HepG2 (cell line): ENCODE results near the gene SPOCD1. TPM values are rescaled to one million over a fixed set of nuclear protein-coding genes. Genes with fewer than 3 reads are reported as not detected.

Experiments used
- AHDC1 ChIP-seq: sonication (generic); formaldehyde crosslinking; IDR thresholded peaks from 2 replicates; pipeline ENCODE4 v1.5.1; 2020; ENCODE audit warnings: mild to moderate bottlenecking, missing genetic modification reagents, borderline replicate concordance
- DZIP1 ChIP-seq: sonication (generic); formaldehyde crosslinking; IDR thresholded peaks from 2 replicates; pipeline ENCODE4 v1.5.0; 2020; ENCODE audit warnings: mild to moderate bottlenecking, missing genetic modification reagents
- GATAD2A ChIP-seq: IDR thresholded peaks from 2 replicates; pipeline ENCODE4 v1.6.1; 2016
- HNRNPK ChIP-seq: fragments of 200-400 bp; formaldehyde crosslinking; IDR thresholded peaks from 2 replicates; pipeline ENCODE4 v1.6.1; 2018; ENCODE audit warnings: low read length, low read depth, moderate library complexity, mild to moderate bottlenecking; ENCODE audit not compliant: poor library complexity, severe bottlenecking
- KAT2B ChIP-seq: fragments of 150-350 bp; IDR thresholded peaks from 2 replicates; pipeline ENCODE4 v1.6.1; 2014; ENCODE audit warnings: low read depth, low read length, borderline replicate concordance
- NR2F1 ChIP-seq, 2 experiments: fragments of 450-650 bp in 1 of 2; formaldehyde crosslinking in 1 of 2; IDR thresholded peaks; 2 replicates each; pipeline versions ENCODE4 v1.5.0 to v1.6.1; 2016 to 2020; ENCODE audit warnings: mild to moderate bottlenecking in 1 of 2, missing compliant biosample characterization in 1 of 2, missing genetic modification reagents in 1 of 2, moderate library complexity in 1 of 2
- RFXANK ChIP-seq: IDR thresholded peaks from 2 replicates; pipeline ENCODE4 v1.6.1; 2016
- SIN3A ChIP-seq: IDR thresholded peaks from 2 replicates; pipeline ENCODE4 v1.6.1; 2011; ENCODE audit warnings: low read depth, mild to moderate bottlenecking, control low read depth, low read length, borderline replicate concordance
- SRSF4 ChIP-seq: fragments of 200-400 bp; formaldehyde crosslinking; IDR thresholded peaks from one replicate; pipeline ENCODE4 v1.6.1; 2018; ENCODE audit warnings: mild to moderate bottlenecking, low read depth, low read length, moderate library complexity; ENCODE audit not compliant: poor library complexity, severe bottlenecking
- TAF1 ChIP-seq: sonication (generic); formaldehyde crosslinking; IDR thresholded peaks from 2 replicates; pipeline ENCODE4 v1.4.0; 2020; ENCODE audit warnings: missing genetic modification reagents
- TBX2 ChIP-seq: sonication (generic); formaldehyde crosslinking; IDR thresholded peaks from 2 replicates; pipeline ENCODE4 v1.5.0; 2020; ENCODE audit warnings: missing genetic modification reagents, mild to moderate bottlenecking, borderline replicate concordance
- ZNF136 ChIP-seq: sonication (generic); formaldehyde crosslinking; IDR thresholded peaks from 2 replicates; pipeline ENCODE4 v1.8.1; 2022; ENCODE audit warnings: low read depth, mild to moderate bottlenecking, moderate library complexity, missing genetic modification reagents
- ZNF276 ChIP-seq: sonication (generic); formaldehyde crosslinking; IDR thresholded peaks from 2 replicates; pipeline ENCODE4 v1.4.0; 2020; ENCODE audit warnings: mild to moderate bottlenecking, low read depth, missing genetic modification reagents
- ZNF296 ChIP-seq: sonication (generic); formaldehyde crosslinking; conservative IDR thresholded peaks from 2 replicates; pipeline ENCODE4 v1.5.0; 2020; ENCODE audit warnings: mild to moderate bottlenecking, missing genetic modification reagents
- ZNF552 ChIP-seq: sonication (generic); formaldehyde crosslinking; IDR thresholded peaks from 2 replicates; pipeline ENCODE4 v1.9.0; 2022; ENCODE audit warnings: missing genetic modification reagents, mild to moderate bottlenecking, borderline replicate concordance
- ZSCAN25 ChIP-seq: sonication (generic); formaldehyde crosslinking; IDR thresholded peaks from 2 replicates; pipeline ENCODE4 v1.8.0; 2022; ENCODE audit warnings: mild to moderate bottlenecking, missing genetic modification reagents
- polyA plus RNA-seq, 8 experiments: library from polyadenylated mRNA; depleted of rRNA in 3 of 8; stranded (reverse) in 7 of 8; unstranded in 1 of 8; fragments of >200 nt; fragmentation: Illumina TruSeq in 4 of 8; extraction: Trizol in 4 of 8; gene quantifications; 2 replicates each; pipeline versions ENCODE4 v1.2.1 to v1.2.3, GENCODE V29; 2011 to 2016; ENCODE audit warnings: low read depth in 4 of 8, missing spikeins in 1 of 8, mixed read lengths in 1 of 8; ENCODE audit not compliant: insufficient read depth in 1 of 8
- total RNA-seq, 5 experiments: library from RNA; depleted of rRNA; stranded (reverse); fragments of >200 nt; fragmentation: Illumina TruSeq; extraction: Trizol; gene quantifications; 2 replicates each; pipeline ENCODE4 v1.2.3, GENCODE V29; 2016; ENCODE audit warnings: low read depth in 1 of 5

Gene SPOCD1
- total and polyA plus RNA-seq, 2 of the 13 experiments (the other 11 are each of a cell fraction or from before 2014, with no cell fraction given): 0.24 to 0.29 TPM

GRCh38 chr1:31831397-31832378 lies 15.9 kb upstream of the SPOCD1 start (continued):
- TF ChIP-seq TBX2 (CRISPR knock-in tag) (peak; percentile 15; the same call in 1 of the 2 replicates), ZNF136 (CRISPR knock-in tag) (no peak), DZIP1 (no peak), HNRNPK (no peak), ZNF276 (CRISPR knock-in tag) (no peak), ZNF552 (CRISPR knock-in tag) (no peak), SRSF4 (no peak), NR2F1 (CRISPR knock-in tag; IDR thresholded peaks at IDR 0.05) (0 out of 4 replicates have a peak, but pooled peaks of 1 of the 2 experiments have one; percentile 17), GATAD2A (CRISPR knock-in tag) (peak; percentile 57; the same call in 1 of the 2 replicates), KAT2B (no peak), ZNF296 (CRISPR knock-in tag) (no peak), TAF1 (no peak), SIN3A (no peak), RFXANK (no peak), AHDC1 (peak; percentile 41; the same call in 1 of the 2 replicates), ZSCAN25 (CRISPR knock-in tag) (peak; percentile 99)
